GM21619 (cell line): Measurements from ENCODE around the gene PIAS4.

ENCODE experiments used
- ATAC-seq: cut with Tn5 transposase; IDR thresholded peaks from one replicate; pipeline ENCODE4 v1.9.1; 2021; ENCODE audit not compliant: unreplicated experiment

PIAS4 gene

DNA sequence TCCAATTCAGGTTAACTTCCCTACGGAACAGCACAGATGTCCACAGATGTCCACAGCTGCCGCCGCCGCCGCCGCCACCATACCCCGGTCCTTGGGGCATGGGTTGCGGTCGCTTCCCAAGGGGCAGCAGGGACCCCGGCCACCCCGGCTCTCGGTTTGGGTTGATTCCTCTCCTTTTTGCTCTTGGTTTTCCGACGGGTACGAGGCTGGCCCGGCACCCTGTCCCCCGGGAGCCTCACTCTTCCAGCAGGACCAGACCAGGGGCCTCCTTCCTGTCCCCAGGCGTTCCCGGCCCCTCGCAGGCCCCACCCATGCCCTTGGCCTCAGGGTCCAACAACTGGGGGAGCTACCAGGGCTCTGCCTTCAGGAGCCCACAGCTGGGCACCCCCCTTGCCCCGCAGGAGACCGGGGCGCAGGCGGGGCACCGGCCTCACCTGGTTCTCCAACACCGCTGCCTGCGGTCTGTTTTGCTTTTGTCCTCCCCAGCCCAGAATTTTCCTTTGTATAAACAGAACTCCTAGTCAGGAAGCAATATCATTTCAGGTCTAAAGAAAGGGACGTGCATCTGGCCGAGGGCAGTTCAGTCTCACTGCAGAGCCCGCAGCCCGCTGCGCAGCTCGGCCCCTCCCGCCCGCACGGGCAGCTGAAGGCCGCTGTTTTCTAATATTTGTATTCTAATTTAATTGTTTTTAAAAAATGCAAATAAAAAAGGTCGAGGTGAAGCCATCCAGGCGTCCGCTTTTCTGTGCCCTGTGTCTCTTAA, 31.3 kb downstream of the PIAS4 start:
- ATAC-seq = no peak

DNA sequence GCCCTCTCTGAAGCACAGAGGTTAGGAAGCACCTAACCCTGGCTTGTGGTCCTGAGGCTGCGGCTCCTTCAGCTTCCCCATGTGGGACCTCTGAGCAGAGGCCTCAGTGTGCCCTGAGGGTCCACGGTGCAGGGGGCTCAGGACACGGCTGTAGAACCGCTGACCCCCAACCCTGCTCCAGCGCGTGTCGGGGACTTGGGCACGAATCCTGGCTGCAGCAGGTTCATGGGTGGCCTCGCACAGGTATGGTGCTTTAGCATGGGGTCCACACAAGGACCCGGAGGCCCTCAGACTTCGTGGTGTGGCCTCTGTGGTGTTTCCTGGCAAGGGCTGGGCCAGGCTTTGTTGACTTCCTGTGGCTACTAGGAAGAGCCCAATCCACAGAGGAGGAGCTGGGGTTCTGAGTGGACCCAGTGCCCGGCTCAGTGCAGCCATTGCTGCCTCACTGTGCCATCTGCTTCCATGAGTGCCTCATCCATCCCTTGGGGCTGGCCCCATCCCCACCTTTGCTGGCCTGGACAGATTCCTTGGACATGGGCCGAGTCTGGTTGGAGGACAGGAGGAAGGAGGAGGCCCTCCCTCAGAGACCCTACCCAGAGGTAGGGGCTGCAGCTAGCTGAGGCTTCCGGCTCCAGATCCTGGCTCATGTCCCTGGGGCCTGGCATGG, 34.7 kb downstream of the PIAS4 start:
- no peak for ATAC-seq

DNA sequence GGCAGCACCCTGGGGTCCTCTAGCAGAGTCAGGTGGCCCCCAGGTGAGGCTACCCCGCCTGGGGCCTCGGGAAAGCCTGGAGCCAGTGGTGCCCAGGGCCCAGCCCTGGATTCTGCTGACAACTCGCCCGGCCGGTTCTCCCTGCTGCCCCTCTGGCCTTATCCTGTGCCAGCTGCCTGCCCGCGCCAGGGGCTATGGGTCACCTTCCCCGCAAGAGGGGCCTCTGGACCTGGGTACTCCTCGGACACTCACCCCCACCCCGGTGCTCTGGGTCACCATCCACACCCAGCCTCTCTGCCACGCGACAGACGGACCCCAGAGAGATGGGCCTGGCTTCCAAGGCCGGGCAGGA, 35.2 kb downstream of the PIAS4 start:
- no peak for ATAC-seq

DNA sequence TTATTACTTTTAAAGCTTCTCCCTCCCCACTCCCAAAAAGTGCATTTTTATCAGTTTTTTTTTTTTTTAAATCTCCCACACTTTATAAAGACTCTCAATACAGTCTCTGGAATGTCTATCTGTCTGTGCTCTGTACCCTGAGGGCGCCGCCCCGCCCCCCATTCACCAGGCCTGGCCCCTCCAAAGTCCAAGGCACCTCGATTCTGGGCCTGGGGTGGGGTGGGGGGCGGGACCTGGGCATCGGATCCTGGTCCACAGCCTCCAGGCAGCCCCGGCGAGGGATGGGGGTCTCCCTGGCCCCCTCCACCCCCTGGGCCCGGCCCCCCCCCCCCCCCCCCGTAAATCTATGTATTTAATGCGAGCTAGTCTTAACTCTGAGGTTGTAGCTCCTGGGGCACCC, 35.9 kb downstream of the PIAS4 start:
- ATAC-seq = no peak

DNA sequence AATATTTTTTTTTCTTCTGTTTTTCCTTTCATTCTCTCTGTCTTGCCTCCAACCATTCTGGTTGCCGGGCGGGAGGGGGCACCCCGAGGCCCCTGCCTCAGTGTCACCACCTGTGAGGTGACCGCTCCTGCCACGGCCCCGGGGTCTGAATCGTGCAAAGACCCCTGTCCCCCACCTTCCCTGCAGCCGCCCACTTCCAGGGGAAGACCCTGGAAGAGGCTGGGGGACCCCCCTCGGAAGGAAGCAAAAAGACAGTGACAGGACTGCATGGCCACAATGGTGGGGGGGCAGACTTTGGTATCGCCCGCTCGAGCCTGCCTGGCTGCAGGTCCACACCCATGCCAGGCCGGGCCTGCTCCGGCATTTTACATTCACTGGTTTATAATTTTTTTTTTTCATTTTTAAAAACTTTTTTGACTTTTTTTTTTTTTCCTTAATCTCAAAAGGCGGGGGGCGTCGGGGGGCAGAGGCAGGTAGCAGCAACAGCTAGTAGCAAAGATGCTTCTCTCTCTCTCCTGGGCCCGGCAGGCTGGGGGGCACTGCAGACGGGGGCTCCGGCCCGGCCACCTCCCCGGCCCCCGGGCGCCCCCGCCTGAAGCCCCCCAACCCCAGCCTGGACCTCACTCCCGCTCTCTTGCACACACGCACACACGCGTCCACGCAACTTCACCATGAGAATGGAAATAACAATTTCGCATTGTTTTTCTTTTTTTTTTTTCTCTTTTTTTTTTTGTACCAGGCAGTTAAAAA, 36.6 kb downstream of the PIAS4 start:
- ATAC-seq = no peak

DNA sequence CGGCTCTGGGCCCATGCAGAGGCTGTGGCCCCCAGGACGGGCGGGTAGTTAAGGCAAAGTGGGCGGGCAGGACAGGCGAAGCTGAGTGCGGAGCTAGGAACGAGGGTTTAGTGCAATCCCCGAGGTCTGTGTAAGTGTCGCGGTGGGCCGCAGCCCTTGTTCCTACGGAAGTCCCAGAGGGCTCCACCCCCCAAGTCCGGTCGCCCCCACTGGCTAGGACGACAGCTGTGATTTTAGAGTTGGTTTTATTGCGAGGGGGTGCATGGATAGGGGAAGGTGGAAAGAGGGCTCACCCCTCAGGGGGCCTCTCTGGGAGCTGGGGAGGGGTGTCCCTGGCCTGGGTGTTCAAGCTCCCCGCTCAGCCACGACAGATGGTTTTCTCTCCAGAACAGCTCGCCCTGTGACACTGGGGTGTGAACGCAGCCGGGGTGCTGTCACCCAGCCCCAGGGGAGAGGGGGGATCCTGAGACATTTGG, 37.5 kb downstream of the PIAS4 start:
- ATAC-seq = no peak

DNA sequence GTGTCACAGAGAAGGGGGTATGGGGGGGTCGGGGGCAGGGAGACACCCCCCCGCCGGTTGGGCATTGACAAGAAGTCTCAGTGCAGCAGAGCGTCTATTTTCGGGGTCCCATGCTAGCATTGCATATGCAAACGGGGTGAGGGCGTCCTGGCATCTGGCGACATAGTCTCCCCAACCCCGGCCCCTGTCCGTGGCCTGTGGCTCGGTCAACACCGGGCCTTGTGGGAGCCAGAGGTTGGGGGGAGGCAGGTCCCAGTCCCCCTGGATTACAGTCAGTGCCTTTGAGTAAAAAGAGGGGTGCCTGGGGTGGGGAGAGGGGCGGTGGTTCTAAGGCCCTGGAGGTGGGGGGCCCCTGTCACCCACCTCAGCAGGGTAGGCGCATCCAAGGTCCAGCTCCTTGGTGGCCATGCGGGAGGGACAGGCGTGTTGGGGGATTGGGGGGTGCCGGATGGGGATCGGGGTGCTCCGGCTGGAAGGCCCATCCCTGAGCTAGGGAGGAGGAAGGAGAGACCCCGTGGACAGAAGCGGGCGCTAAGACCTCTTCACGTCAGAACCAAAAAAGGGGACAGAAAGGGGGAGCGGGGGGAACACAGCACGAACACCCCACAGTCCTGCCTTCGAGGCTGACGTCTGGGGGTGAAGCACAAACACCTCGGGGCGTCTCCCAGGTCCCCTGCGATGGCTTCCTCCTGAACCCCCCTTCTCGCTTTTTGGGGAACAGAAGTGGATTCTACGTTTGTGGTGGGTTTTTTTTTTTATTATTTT, 38.2 kb downstream of the PIAS4 start:
- no peak for ATAC-seq

DNA sequence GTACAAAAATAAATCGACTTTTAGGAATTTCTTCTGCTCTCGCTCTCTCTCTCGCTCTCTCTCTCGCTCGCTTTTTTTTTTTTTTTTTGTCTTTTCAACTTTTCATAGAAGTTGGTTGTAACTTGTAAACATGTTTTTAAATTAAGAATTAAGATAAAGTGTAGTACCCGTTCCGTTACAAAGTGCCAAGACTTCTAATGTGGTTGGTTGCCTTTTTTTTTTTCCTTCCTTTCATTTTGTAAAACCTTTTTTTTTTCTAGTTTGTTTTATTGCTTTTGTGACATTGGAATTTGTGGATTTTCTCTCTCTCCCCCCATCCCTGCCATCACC, 38.8 kb downstream of the PIAS4 start:
- no peak for ATAC-seq

DNA sequence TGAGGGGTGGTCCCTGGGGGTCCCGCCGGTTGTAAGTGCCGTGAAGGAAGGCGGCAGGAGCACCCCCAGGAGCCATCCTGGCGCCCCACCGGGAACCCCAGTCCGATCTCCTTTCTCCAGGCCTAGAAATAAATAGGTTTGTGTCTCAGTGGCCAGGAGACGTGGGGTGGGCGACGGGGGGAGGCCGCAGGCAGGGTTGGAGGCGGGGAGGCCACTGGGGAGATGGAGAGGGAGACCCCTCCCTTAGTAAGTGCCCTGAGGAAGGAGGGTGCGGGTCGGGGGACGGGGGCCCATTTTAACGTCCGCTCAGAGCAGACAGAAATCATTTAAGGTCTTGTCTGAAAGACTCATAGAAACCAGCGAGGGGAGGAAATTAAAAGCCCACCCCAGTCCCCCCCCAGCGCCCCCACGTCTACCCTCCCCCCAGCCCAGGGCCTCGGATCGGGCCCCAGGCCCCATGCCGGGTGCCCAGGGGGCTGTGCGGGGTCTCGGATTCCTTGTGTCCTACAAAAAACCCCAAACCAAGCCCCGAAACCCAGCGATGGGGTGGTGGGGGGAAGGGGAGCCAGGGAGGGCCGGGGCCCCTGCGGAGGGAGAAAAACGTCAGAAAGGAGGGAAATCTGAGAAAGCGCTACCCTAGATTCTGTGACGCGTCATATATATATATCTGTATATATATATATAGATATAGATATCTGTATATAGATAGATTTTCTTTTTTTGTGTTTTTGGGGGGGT, 39.6 kb downstream of the PIAS4 start:
- no peak for ATAC-seq

DNA sequence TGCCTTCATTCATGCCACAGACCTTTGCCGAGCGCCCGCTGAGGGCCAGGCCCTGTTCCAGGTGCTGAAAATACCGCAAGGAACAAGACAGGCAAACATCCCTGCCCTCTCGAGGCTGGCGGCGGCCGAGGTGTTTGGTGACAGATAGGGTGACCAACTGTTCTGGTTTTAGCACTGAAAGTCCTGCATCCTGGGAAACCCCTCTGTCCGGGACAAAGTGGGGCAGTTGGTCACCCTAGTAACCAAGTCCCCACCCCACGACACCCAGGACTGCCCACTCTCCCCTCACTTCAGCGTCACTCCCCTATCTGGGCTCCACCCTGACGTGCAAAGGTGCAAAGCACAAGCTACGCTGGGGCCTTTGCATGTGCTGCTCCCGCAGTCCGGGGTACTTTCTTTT, 41.9 kb downstream of the PIAS4 start:
- no peak for ATAC-seq

DNA sequence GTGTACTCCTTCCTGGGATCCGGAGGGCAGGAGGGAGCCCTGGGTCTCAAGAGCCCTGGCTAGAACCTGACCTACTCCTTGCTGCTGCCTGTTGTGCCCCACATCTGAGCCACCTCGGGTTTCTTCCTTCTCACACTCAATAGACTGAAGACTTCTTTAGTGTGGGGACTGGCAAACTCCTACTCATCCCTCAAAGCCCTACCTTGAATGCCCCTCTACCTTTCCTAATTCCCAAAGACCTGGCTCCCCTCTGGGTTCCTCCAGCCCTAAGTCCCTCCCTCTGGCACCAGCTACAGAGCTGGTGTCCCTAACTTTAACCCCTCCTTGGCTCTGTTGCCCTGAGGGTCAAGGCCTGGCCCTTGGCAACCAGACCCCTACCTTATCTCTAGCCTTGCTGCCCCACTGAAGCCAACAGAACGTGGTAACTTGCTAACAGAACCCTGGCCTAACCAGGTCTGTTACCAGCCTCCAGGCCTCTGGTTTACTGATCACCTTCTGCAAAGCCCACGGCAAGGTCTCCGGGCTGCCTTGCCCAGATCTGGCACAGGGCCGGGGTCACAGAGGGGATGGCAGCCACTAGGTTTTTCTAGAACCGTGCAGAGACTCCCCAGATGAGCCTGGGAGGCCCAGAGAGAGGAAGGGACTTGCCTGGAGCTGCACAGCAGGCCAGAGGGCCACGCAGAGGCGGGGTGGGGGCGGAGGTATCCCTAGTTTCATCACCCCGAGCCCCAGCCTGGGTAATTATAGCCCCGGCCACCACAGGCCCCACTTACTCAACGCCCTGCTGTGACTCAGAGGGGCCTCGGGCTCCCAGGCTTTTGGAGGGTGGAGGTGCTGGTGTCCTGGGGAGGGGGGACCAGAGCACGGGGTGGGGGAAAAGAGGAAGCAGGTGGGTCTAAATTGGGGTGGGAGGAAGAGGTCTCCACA, 43.9 kb downstream of the PIAS4 start:
- no peak for ATAC-seq

DNA sequence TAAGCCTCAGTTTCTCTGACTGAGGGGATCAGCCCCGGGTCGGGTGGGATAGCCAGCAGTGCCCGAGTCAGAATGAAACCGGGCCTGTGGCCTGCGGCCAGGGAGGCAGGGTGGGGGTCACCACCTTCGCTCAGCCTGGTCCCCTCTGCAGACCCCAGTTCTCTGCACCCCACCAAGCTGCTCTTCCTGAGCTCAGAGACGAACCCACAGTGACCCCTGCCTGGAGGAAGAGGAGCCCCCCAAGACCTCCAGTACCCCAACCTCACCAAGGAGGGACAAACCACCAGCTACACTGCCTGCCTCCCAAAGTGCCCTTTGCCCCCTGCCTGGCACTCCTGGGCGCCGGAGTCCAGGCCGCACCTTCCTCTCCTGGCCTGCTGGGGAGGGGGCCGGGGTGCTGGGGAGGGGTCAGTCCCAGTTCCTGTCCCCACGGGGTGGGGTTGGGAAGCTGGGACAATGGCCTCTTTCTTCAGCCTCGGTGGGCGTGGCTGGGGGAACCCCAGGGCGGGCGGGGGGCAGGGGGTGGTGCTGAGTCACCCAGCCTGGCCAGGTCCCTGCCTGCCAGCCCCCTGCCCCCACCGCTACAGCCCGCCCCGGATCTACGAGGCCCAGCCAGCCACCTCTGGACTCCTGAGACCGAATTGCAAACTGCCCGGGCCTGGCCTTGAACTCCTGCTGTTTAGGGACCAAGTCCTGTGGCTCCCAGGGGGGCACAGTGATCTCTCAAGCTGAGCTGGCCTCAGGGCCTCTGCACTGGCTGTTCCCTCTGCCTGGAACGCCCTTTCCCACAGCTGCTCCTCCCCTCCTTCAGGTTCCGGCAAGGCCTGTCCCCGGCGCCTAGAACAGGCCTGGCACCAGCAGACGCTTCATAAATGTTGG, 44.8 kb downstream of the PIAS4 start:
- no peak for ATAC-seq

DNA sequence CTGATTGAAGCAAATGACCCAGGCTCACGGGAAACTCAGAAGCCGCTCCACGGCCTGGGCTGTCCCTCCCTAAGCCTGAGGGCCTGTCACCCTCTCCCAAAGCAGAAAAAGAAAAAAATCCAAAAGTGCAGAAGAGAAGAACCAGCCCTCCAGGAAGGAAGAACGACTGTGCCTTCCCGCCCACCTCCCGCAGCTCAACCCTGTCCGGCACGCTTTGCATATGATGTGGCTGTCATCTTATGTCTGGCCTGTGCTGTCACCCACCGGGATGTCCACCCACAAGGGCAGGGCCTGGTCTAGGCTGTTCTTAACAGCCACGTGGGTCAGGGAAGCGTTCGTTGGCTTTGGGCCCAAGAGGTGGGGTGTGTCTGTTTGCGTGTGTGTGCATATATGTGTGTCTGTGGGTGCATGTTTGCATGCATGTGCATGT, 45.5 kb downstream of the PIAS4 start:
- no peak for ATAC-seq

DNA sequence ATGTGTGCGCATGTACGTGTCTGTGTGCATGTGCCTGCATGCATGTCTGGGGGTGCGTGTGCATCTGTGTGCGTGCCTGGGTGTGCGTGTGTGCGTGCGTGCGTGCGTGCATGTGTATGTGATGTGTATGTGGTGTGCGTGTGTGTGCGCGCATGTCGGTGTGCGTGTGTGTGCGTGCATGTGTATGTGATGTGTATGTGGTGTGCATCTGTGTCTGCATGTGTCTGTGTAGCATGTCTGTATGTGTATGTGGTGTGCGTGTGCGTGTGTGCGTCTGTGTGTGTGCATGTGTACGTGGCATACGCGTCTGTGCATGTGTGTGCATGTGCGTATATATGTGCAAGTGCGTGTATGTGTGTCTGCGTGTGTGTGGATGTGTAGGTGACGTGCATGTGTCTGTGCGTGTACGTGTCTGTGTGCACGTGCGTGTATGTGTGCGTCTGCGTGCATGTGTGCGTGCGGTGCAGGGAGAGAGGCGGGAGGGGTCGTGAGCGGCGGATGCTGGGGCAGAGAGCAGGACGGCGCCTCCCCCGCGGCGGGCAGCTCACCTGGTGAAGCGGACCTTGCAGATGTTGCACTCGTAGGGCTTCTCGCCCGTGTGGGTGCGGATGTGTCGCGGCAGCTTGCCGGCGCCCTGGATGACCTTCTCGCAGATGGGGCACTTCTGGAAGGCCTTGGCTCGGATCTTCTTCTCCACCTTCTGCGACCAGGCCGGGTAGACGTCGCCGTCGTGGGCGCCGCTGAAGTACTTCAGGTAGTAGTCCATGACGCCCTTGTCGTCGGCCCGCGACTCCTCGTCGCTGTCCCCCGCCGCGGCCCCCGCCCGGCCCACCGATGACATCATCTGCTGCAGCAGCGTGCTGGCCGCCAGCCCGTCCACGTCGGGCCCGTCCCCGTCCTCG, 46.1 kb downstream of the PIAS4 start:
- no peak for ATAC-seq

DNA sequence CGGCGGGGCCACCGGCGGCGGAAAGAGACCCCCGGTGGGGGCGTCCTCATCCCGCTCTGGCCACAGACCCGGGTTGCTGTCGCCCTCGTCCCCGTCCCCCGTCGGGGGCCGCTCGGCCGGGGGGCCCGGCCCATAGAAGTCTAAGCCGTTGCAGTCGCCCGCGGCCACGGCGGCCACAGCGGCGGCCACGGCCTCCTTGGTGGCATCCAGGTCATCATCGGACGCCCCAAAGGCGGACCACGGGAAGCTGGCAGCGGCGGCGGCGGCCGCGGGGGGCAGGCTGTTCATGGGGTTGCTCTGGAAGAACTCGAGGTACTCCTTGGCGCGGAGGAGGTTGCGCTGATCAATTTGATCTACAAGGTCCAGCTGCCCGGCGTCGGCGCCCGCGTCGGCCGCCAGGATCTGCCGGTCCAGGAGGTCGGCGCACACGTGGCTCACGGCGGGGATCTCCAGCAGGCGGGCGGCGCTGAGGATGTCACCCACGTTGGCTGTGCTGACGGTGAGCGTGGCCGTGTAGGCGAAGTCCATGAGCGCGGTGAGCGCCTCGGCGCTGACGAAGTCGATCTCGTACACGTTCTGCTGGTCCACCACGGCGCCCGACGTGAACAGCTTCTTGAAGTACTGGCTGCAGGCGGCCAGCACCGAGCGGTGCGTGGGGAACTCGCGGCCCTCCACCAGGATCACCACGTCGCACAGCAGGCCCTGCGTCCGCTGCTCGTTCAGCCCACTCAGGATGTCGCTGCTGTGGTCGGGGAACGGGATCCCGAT, 47.1 kb downstream of the PIAS4 start:
- ATAC-seq = no peak

DNA sequence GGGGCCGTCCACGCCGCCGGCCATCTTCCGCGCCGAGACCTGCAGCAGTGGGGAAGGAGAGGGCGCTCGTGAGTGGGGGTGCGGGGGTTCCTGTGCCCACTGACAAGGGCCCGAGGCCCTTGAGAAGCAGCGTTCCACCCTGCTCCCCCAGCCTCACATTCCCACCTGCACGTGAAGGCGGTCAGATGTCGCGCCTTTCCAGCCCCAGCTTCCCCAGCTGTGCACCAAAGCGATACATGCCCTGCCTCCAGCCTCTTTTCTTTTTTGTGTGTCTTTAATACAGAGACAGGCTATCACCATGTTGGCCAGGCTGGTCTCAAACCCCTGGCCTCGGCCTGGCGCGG, 47.6 kb downstream of the PIAS4 start:
- no peak for ATAC-seq
